Endothelial cell of umbilical vein (primary cell): ENCODE measurements around the gene SELENOT. TPM values are rescaled to one million over a fixed set of nuclear protein-coding genes. Genes with fewer than 3 reads are reported as not detected.

Experiments
- BruUV-seq: library from RNA; stranded (reverse); fragments of 400-500 nt; replicated peaks from 2 replicates; lab custom pipeline; 2021; lab: Mats Ljungman, UMichigan
- CTCF ChIA-PET: fragments of 300-600, 350-600 bp; sonication (Branson Sonifier 250); formaldehyde crosslinking; loops from one replicate; lab custom pipeline; 2021; ENCODE audit warnings: antibody characterized with exemption, inconsistent platforms; lab: Charles Lee
- POLR2A ChIA-PET: fragments of 300-600, 350-600 bp; sonication (Branson Sonifier 250); formaldehyde crosslinking; loops from one replicate; lab custom pipeline; 2021; ENCODE audit warnings: antibody characterized with exemption, inconsistent platforms; lab: Charles Lee
- DNase-seq: peaks from one replicate; pipeline ENCODE4 v3.0.0-alpha.2; 2011; ENCODE audit warnings: low read depth, low spot score
- FAIRE-seq: peaks from 2 replicates; lab custom pipeline; 2011; peaks lifted over from hg19 to GRCh38; lab: Jason Lieb, UNC
- H2AFZ ChIP-seq: 2 replicates; pipeline ENCODE4 v1.6.0; 2012; ENCODE audit warnings: low read depth, low read length, control low read depth, inconsistent platforms
- H3K27ac ChIP-seq: 2 replicates; pipeline ENCODE4 v1.5.1; 2011; ENCODE audit warnings: low read depth, mild to moderate bottlenecking, control low read depth, low read length, moderate library complexity; ENCODE audit not compliant: insufficient read depth
- H3K27me3 ChIP-seq, 2 experiments: 2 replicates each; pipeline versions ENCODE4 v1.6.0 to v1.6.1; 2011; ENCODE audit warnings: low read length in 2 of 2, mixed read lengths in 1 of 2; ENCODE audit not compliant: control insufficient read depth in 2 of 2, insufficient read depth in 2 of 2
- H3K36me3 ChIP-seq, 2 experiments: 2 replicates in 1 of 2; 3 replicates in 1 of 2; pipeline ENCODE4 v1.5.1; 2011; ENCODE audit warnings: low read length in 2 of 2, mild to moderate bottlenecking in 1 of 2, moderate library complexity in 1 of 2; ENCODE audit not compliant: control insufficient read depth in 2 of 2, insufficient read depth in 2 of 2; ENCODE audit errors: extremely low read depth in 1 of 2
- H3K4me1 ChIP-seq: 3 replicates; pipeline ENCODE4 v1.5.1; 2011; ENCODE audit warnings: mild to moderate bottlenecking, low read length; ENCODE audit not compliant: control insufficient read depth, insufficient read depth; ENCODE audit errors: extremely low read depth
- H3K4me2 ChIP-seq: 2 replicates; pipeline ENCODE4 v1.6.1; 2011; ENCODE audit warnings: low read length, control low read depth, mixed read lengths; ENCODE audit not compliant: insufficient read depth
- H3K4me3 ChIP-seq, 3 experiments: fragments of 200-600 bp in 1 of 3; sonication (generic), shearing (Covaris generic) in 1 of 3; replicated peaks in 1 of 3; 2 replicates each; pipeline ENCODE4 v1.5.1; 2011 to 2016; ENCODE audit warnings: control low read depth in 3 of 3, low read length in 3 of 3, mild to moderate bottlenecking in 2 of 3, inconsistent platforms in 1 of 3, low read depth in 1 of 3, moderate library complexity in 1 of 3; ENCODE audit not compliant: insufficient read depth in 1 of 3
- H3K79me2 ChIP-seq: 2 replicates; pipeline ENCODE4 v1.6.0; 2012; ENCODE audit warnings: low read length, inconsistent platforms; ENCODE audit not compliant: control insufficient read depth, insufficient read depth
- H3K9ac ChIP-seq: replicated peaks from 2 replicates; pipeline ENCODE3; 2011; ENCODE audit warnings: low read length, control low read depth; ENCODE audit not compliant: insufficient read depth; ENCODE audit errors: extremely low read depth
- H3K9me1 ChIP-seq: replicated peaks from 3 replicates; pipeline ENCODE4 v1.6.0; 2011; ENCODE audit warnings: mild to moderate bottlenecking, low read length; ENCODE audit not compliant: control insufficient read depth, insufficient read depth; ENCODE audit errors: extremely low read depth
- H3K9me3 ChIP-seq: replicated peaks from 2 replicates; pipeline ENCODE4 v1.5.1; 2012; ENCODE audit warnings: low read length, inconsistent platforms; ENCODE audit not compliant: control insufficient read depth, insufficient read depth
- H4K20me1 ChIP-seq: replicated peaks from 2 replicates; pipeline ENCODE3; 2011; ENCODE audit warnings: mild to moderate bottlenecking, low read length; ENCODE audit not compliant: control insufficient read depth, insufficient read depth; ENCODE audit errors: extremely low read depth
- EZH2 ChIP-seq: IDR thresholded peaks from 2 replicates; pipeline ENCODE4 v1.6.1; 2012; ENCODE audit warnings: borderline replicate concordance, low read depth, mild to moderate bottlenecking, moderate library complexity, low read length, inconsistent platforms; ENCODE audit not compliant: severe bottlenecking
- FOS ChIP-seq: IDR thresholded peaks from 2 replicates; pipeline ENCODE4 v1.6.1; 2011; ENCODE audit warnings: mild to moderate bottlenecking, low read length, moderate library complexity, borderline replicate concordance; ENCODE audit not compliant: insufficient read depth
- GATA2 ChIP-seq: IDR thresholded peaks from 2 replicates; pipeline ENCODE4 v1.7.0; 2011; ENCODE audit warnings: low read depth, mild to moderate bottlenecking, moderate library complexity, mixed read lengths, low read length; ENCODE audit not compliant: insufficient read length, insufficient read depth
- JUN ChIP-seq: IDR thresholded peaks from 2 replicates; pipeline ENCODE4 v1.6.1; 2011; ENCODE audit warnings: borderline replicate concordance, low read depth; ENCODE audit not compliant: insufficient read length, insufficient read depth
- MYC ChIP-seq: IDR thresholded peaks from one replicate; pipeline ENCODE4 v1.6.1; 2011; ENCODE audit warnings: mild to moderate bottlenecking, low read depth, low read length
- POLR2A ChIP-seq: IDR thresholded peaks from 2 replicates; pipeline ENCODE4 v1.6.1; 2012; ENCODE audit warnings: low read depth, mild to moderate bottlenecking, control low read depth, low read length
- POLR2AphosphoS5 ChIP-seq: IDR thresholded peaks from 2 replicates; pipeline ENCODE4 v1.6.1; 2012; ENCODE audit warnings: low read depth, mild to moderate bottlenecking, control low read depth, low read length, moderate library complexity; ENCODE audit not compliant: insufficient read depth
- dilution Hi-C: fragments of 300-500 bp; cut with MboI; formaldehyde crosslinking; loops from one replicate; pipeline ENCODE4 v1.15.0; 2019; ENCODE audit warnings: low sequenced_read_pairs; ENCODE audit not compliant: extremely low pct_ligation_motif_present
- intact Hi-C: fragments of 100-400 bp; cut with micrococcal nuclease; formaldehyde crosslinking; loops from one replicate; pipeline ENCODE4 v1.10.0; 2022
- polyA plus RNA-seq, 4 experiments: library from polyadenylated mRNA; depleted of rRNA in 3 of 4; stranded (reverse) in 3 of 4; unstranded in 1 of 4; fragments of >200 nt; gene quantifications; 2 replicates each; pipeline versions ENCODE4 v1.2.1 to v1.2.3, GENCODE V29; 2011 to 2012; ENCODE audit warnings: missing spikeins in 1 of 4
- total RNA-seq: library from RNA; stranded (reverse); gene quantifications from 2 replicates; pipeline ENCODE4 v1.2.3, GENCODE V29; 2021
- TF ChIP-seq, protein P1 (sequence below): IDR thresholded peaks from 2 replicates; pipeline ENCODE4 v1.6.1; 2011; ENCODE audit not compliant: insufficient read depth, insufficient read length
- TF ChIP-seq, protein P2 (sequence below), 2 donors: IDR thresholded peaks; 1 replicate in 1 of 2; 2 replicates in 1 of 2; pipeline ENCODE4 v1.5.1; 2011; ENCODE audit warnings: low read length in 2 of 2, mild to moderate bottlenecking in 2 of 2, moderate library complexity in 2 of 2, control low read depth in 1 of 2, inconsistent platforms in 1 of 2, low read depth in 1 of 2; ENCODE audit not compliant: insufficient read depth in 1 of 2; ENCODE audit errors: extremely low read depth in 1 of 2

SELENOT gene
- total and polyA plus RNA-seq, 2 donors (not counting 3 experiments of a cell fraction or from before 2014, with no cell fraction given) = 103 to 299 TPM

GRCh38 chr3:150602426-150603152 lies 532 bp upstream of the SELENOT start:
- H3K9ac ChIP-seq = peak overlapping the region; percentile 40
- CTCF ChIA-PET = interaction anchor here (0.7 to 1.7 kb wide), 6 partner anchors 9 to 418 kb away, joined by 3 to 7 read pairs (median 4); partner anchors contain the start of gene SIAH2
- no peaks in the 10 kb centered on the region for H4K20me1 ChIP-seq
- FAIRE-seq = no peak
- peaks cover 40% of the 10 kb centered on the region for H3K79me2 ChIP-seq
- no peaks in the 10 kb centered on the region for H3K27me3 ChIP-seq
- peak overlapping the region; percentile 53 for H3K4me2 ChIP-seq
- TF ChIP-seq MYC (no peak), EZH2 (no peak), FOS (no peak), POLR2AphosphoS5 (no peak), GATA2 (no peak), JUN (no peak), POLR2A (no peak)
- TF ChIP-seq, protein P1, sequence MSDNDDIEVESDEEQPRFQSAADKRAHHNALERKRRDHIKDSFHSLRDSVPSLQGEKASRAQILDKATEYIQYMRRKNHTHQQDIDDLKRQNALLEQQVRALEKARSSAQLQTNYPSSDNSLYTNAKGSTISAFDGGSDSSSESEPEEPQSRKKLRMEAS = no peak
- TF ChIP-seq, protein P2, sequence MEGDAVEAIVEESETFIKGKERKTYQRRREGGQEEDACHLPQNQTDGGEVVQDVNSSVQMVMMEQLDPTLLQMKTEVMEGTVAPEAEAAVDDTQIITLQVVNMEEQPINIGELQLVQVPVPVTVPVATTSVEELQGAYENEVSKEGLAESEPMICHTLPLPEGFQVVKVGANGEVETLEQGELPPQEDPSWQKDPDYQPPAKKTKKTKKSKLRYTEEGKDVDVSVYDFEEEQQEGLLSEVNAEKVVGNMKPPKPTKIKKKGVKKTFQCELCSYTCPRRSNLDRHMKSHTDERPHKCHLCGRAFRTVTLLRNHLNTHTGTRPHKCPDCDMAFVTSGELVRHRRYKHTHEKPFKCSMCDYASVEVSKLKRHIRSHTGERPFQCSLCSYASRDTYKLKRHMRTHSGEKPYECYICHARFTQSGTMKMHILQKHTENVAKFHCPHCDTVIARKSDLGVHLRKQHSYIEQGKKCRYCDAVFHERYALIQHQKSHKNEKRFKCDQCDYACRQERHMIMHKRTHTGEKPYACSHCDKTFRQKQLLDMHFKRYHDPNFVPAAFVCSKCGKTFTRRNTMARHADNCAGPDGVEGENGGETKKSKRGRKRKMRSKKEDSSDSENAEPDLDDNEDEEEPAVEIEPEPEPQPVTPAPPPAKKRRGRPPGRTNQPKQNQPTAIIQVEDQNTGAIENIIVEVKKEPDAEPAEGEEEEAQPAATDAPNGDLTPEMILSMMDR (IDR thresholded peaks at IDR 0.05; ENCODE audit: extremely low read depth in 1 of 2, insufficient read depth in 1 of 2, low read depth in 1 of 2, low read length in 2 of 2) = no peak
- peak overlapping the region; percentile 23 for H2AFZ ChIP-seq
- no peaks in the 10 kb centered on the region for H3K9me3 ChIP-seq
- DNase-seq = no peak
- TSS peak; percentile 95 for BruUV-seq
- peaks cover 31% of the 10 kb centered on the region for H3K4me1 ChIP-seq
- H3K27ac ChIP-seq = peak overlapping the region; percentile 81
- H3K4me3 ChIP-seq = peak overlapping the region in 2 of 3 experiments; percentile 67 to 72
- H3K36me3 ChIP-seq = no peaks in the 10 kb centered on the region
- POLR2A ChIA-PET = interaction anchor here (0.6 to 1.0 kb wide), 6 partner anchors 9 to 234 kb away, joined by 3 to 6 read pairs (median 4); partner anchors contain the start of genes ERICH6 and SIAH2
- intact Hi-C loops (loop anchor here (1.0 to 5.0 kb wide), 7 partner anchors 11 to 635 kb away; partner anchors contain the start of genes EIF2A, ERICH6, MED12L and SERP1), dilution Hi-C loops (no loop called here)
- H3K9me1 ChIP-seq = no peaks in the 10 kb centered on the region
